22Rv1 (cell line): Measurements from ENCODE around the gene KHDC3L.
"Not testable (repeated sequence)": the region's sequence is repeated elsewhere in the genome, so short reads cannot be mapped to it uniquely, and the experiment has no call there.

Source experiments
- H3K27ac ChIP-seq: fragments of 450-650 bp; 2 replicates; pipeline ENCODE4 v1.5.1; 2017
- CTCF ChIP-seq: fragments of 450-650 bp; IDR thresholded peaks from 2 replicates; pipeline ENCODE4 v1.5.1; 2017; ENCODE audit warnings: mild to moderate bottlenecking
- ZFX ChIP-seq: fragments of 450-650 bp; IDR thresholded peaks from 2 replicates; pipeline ENCODE4 v1.6.1; 2017; ENCODE audit warnings: antibody characterized with exemption, borderline replicate concordance

The KHDC3L gene

GRCh38 chr6:73388800-73389512 is 26.5 kb downstream of the KHDC3L start:
- TF ChIP-seq CTCF (peak; percentile 88), ZFX (no peak)
- no peak overlapping the region for H3K27ac ChIP-seq

- TF ChIP-seq CTCF (no peak), ZFX (no peak)
- H3K27ac ChIP-seq: no peak overlapping the region
Observed at GRCh38 chr6:73389854-73390253, 27.4 kb downstream of the KHDC3L start.

GRCh38 chr6:73391675-73392074 is 29.2 kb downstream of the KHDC3L start:
- no peak for TF ChIP-seq CTCF
- H3K27ac ChIP-seq: no peak overlapping the region

GRCh38 chr6:73392188-73392587 is 29.7 kb downstream of the KHDC3L start:
- not testable (repeated sequence) for H3K27ac ChIP-seq

- TF ChIP-seq CTCF (no peak), ZFX (no peak)
- H3K27ac ChIP-seq: no peak overlapping the region
Observed at GRCh38 chr6:73393278-73393677, 30.8 kb downstream of the KHDC3L start.

GRCh38 chr6:73394577-73395354 is 32.3 kb downstream of the KHDC3L start, which contains the start of gene DDX43:
Gene DDX43, plus strand, starts transcription at chr6:73394828. Its CDS starts 78 bp downstream, at chr6:73394906.
- TF ChIP-seq ZFX (no peak), CTCF (no peak)
- no peak within 1 kb of the TSS for H3K27ac ChIP-seq

- TF ChIP-seq CTCF: no peak
- no peak for TF ChIP-seq ZFX
- H3K27ac ChIP-seq: no peak overlapping the region
Observed at GRCh38 chr6:73395875-73396274, 33.4 kb downstream of the KHDC3L start.
